ENCODE measurements around the gene OLFML2B. TPM values are rescaled to one million over a fixed set of nuclear protein-coding genes. Genes with fewer than 3 reads are reported as not detected.
A peak's percentile ranks its signal among the peaks of the same experiment; 100 is the strongest.

Gene OLFML2B
- under 1 TPM; 0.75 to 1.00 TPM for total RNA-seq
- polyA plus RNA-seq (2013, experiment 1 of 2): 5.8 TPM
- polyA plus RNA-seq (2013, experiment 2 of 2): 5.5 TPM
- long read RNA-seq, experiment 1, partial matches to known transcripts: 0 of 1 reads
- long read RNA-seq, experiment 1, other reads (novel, unspliced or antisense): 1 of 1 reads
- long read RNA-seq, experiment 2, partial matches to known transcripts: 0 of 1 reads
- long read RNA-seq, experiment 2, other reads (novel, unspliced or antisense): 1 of 1 reads
- long read RNA-seq, experiment 3, partial matches to known transcripts: 0 of 4 reads
- long read RNA-seq, experiment 3, other reads (novel, unspliced or antisense): 1 of 4 reads
- long read RNA-seq, experiment 4: 0 reads

DNA sequence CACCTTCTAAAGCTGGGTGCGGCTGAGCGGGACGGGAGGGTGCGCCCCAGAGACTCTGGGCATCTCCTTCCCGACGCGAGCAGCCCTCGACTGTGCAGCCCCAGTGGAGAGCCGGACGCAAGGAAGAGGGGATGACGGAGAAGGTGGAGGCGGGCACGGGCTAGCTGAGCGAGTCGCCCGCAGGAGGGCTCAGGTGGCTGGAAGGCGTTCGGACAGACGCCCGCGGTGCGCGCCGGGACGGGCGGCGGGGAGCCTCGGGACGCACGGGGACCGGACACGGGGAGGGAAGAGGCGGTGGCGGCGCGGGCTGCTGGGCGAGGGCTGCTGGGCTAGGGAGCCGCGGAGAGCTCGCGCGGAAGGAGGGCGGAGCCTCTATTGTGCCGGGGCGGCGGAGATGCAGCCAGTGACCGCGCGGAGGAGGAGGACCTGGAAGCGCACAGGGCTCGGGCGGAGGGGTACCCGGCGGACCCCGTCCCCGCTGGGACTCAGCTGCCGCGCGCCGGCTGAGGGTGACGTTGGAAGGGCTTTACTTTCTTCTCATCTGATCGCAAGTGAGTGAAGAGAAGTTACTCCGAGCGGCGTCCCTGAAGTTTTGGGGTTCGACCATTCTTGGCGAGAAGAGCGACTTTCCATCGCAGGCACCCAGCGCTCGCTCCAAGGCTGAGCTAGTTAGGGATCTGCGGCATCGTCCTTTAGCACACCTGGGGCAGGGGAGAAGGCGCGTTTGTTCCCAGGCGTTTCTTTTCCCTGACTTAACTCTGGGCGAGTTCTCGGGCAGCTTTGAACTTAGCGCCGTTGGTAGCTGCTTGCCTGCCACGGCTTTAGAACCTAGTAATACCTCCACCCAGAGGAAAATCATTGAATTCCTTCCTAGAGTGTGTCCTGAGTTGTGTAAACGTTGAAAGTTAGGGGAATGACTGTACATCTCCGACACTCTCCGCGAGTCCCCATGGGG lies at the start of gene OLFML2B:
OLFML2B (minus strand) TSS at position 323 of the 955 bp plus-strand sequence. CDS start 439 bp downstream, outside the sequence.
- no peaks in the 10 kb centered on the region for H3K36me3 ChIP-seq (ENCODE audit: control insufficient read depth, insufficient read depth, low read length)
- peak within 1 kb of the TSS; percentile 71 for H3K4me3 Mint-ChIP-seq
- H3K4me1 Mint-ChIP-seq: peaks cover 12% of the 10 kb centered on the region
- no peaks in the 10 kb centered on the region for H3K36me3 Mint-ChIP-seq (ENCODE audit: low read depth)
- H3K27me3 Mint-ChIP-seq (ENCODE audit: insufficient read depth): peaks cover 58% of the 10 kb centered on the region
- H3K9me3 ChIP-seq (ENCODE audit: control insufficient read depth, low read length): no peaks in the 10 kb centered on the region
- no peak within 1 kb of the TSS for H3K27ac Mint-ChIP-seq
- H3K9ac ChIP-seq (ENCODE audit: extremely low read depth, low read length, poor library complexity, severe bottlenecking): no peak within 1 kb of the TSS
- no peaks in the 10 kb centered on the region for H3K4me1 ChIP-seq (ENCODE audit: control insufficient read depth, insufficient read depth, low read length)
- peak within 1 kb of the TSS; percentile 91 for H3K4me3 ChIP-seq (ENCODE audit: low read length)
- H3K27ac ChIP-seq (ENCODE audit: low read depth, low read length): no peak within 1 kb of the TSS
- 1 to 2% methylated on average over 48 to 85 of the region's 85 CpGs for WGBS, 2 experiments (ENCODE audit: insufficient coverage in 1 of 2, insufficient read length in 1 of 2)
- TF ChIP-seq, protein P1, sequence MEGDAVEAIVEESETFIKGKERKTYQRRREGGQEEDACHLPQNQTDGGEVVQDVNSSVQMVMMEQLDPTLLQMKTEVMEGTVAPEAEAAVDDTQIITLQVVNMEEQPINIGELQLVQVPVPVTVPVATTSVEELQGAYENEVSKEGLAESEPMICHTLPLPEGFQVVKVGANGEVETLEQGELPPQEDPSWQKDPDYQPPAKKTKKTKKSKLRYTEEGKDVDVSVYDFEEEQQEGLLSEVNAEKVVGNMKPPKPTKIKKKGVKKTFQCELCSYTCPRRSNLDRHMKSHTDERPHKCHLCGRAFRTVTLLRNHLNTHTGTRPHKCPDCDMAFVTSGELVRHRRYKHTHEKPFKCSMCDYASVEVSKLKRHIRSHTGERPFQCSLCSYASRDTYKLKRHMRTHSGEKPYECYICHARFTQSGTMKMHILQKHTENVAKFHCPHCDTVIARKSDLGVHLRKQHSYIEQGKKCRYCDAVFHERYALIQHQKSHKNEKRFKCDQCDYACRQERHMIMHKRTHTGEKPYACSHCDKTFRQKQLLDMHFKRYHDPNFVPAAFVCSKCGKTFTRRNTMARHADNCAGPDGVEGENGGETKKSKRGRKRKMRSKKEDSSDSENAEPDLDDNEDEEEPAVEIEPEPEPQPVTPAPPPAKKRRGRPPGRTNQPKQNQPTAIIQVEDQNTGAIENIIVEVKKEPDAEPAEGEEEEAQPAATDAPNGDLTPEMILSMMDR (conservative IDR thresholded peaks at IDR 0.05): peak; percentile 38
- H3K9me3 Mint-ChIP-seq: peaks cover 5% of the 10 kb centered on the region
- DNase-seq: peak; percentile 90
- H3K27me3 ChIP-seq (ENCODE audit: control insufficient read depth, insufficient read depth, low read length, poor library complexity, severe bottlenecking): peaks cover 49% of the 10 kb centered on the region

DNA sequence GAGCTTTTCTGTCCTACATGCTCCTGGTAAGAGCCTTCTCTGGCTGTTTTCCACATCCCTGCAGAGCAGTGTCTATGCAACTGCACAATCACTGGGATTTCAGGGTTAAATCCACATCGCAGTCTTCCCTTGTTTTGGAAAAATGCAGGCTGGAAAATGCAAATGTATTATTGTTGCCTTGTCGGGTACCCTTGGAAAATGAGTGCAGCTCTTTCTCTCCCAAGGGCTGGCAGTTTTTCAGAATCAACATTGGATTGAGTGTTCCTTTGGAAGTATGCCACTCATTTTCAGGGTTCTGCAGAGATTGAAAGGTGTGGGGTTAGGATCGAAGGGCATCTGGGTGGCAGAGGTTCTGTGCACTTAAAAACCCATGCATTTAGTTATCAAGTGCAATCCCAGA lies 49.1 kb upstream of the OLFML2B start:
- DNase-seq: no peak
- Histone ChIP-seq H3K36me3 (ENCODE audit: control insufficient read depth, insufficient read depth, low read length) (no peaks in the 10 kb centered on the region), H3K9me3 (ENCODE audit: control insufficient read depth, low read length) (peaks cover 10% of the 10 kb centered on the region), H3K27ac (ENCODE audit: low read depth, low read length) (no peak overlapping the region), H3K9ac (ENCODE audit: extremely low read depth, low read length, poor library complexity, severe bottlenecking) (no peak overlapping the region), H3K4me1 (ENCODE audit: control insufficient read depth, insufficient read depth, low read length) (peaks cover 3% of the 10 kb centered on the region), H3K4me3 (ENCODE audit: low read length) (no peak overlapping the region), H3K27me3 (ENCODE audit: control insufficient read depth, insufficient read depth, low read length, poor library complexity, severe bottlenecking) (peaks cover 32% of the 10 kb centered on the region)
- no peak overlapping the region for H3K4me3 Mint-ChIP-seq
- peaks cover 17% of the 10 kb centered on the region for H3K27me3 Mint-ChIP-seq (ENCODE audit: insufficient read depth)
- TF ChIP-seq, protein P1 (conservative IDR thresholded peaks at IDR 0.05): no peak
- H3K9me3 Mint-ChIP-seq: peaks cover 2% of the 10 kb centered on the region
- no peak overlapping the region for H3K27ac Mint-ChIP-seq
- H3K4me1 Mint-ChIP-seq: peaks cover 16% of the 10 kb centered on the region
- WGBS, 2 experiments (ENCODE audit: insufficient coverage in 1 of 2, insufficient read length in 1 of 2): 78 to 85% methylated on average over 3 of the region's 3 CpGs
- H3K36me3 Mint-ChIP-seq (ENCODE audit: low read depth): peaks cover 1% of the 10 kb centered on the region

DNA sequence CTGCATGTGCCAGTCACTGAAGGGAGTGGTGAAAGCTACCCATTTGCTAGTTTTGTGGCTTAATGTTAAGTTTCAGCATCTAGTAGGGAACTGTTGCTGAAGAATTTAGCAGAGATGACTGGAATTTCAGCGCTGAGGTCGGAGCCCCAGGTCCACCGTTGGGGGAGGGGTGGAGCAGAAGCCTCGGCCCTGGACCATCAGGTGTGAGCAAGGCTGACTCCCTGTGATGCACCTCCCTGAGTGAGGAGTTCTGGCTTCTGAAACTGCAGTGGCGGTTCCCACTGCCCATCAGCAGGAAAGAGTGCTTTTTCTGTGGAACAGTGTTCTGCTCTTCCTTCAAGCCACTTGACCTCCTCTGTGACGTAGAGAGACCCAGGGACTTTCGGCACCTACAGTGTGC lies 47.2 kb upstream of the OLFML2B start:
- peaks cover 37% of the 10 kb centered on the region for H3K27me3 ChIP-seq (ENCODE audit: control insufficient read depth, insufficient read depth, low read length, poor library complexity, severe bottlenecking)
- Mint-ChIP-seq H3K36me3 (ENCODE audit: low read depth) (peaks cover 1% of the 10 kb centered on the region), H3K27me3 (ENCODE audit: insufficient read depth) (peaks cover 17% of the 10 kb centered on the region), H3K27ac (no peak overlapping the region), H3K4me3 (peak overlapping the region; percentile 71), H3K9me3 (peaks cover 2% of the 10 kb centered on the region), H3K4me1 (peaks cover 13% of the 10 kb centered on the region)
- TF ChIP-seq, protein P1 (conservative IDR thresholded peaks at IDR 0.05): no peak
- 3 to 19% methylated on average over 5 to 7 of the region's 7 CpGs for WGBS, 2 experiments (ENCODE audit: insufficient coverage in 1 of 2, insufficient read length in 1 of 2)
- peak overlapping the region; percentile 80 for H3K4me3 ChIP-seq (ENCODE audit: low read length)
- no peak overlapping the region for H3K9ac ChIP-seq (ENCODE audit: extremely low read depth, low read length, poor library complexity, severe bottlenecking)
- DNase-seq: peak; percentile 84
- H3K4me1 ChIP-seq (ENCODE audit: control insufficient read depth, insufficient read depth, low read length): peaks cover 3% of the 10 kb centered on the region
- no peaks in the 10 kb centered on the region for H3K36me3 ChIP-seq (ENCODE audit: control insufficient read depth, insufficient read depth, low read length)
- no peak overlapping the region for H3K27ac ChIP-seq (ENCODE audit: low read depth, low read length)
- H3K9me3 ChIP-seq (ENCODE audit: control insufficient read depth, low read length): peaks cover 10% of the 10 kb centered on the region
